HepG2 (cell line): ENCODE measurements around the gene GDF11. TPM values are rescaled to one million over a fixed set of nuclear protein-coding genes. Genes with fewer than 3 reads are reported as not detected.

Source experiments
- EZH2 ChIP-seq: conservative IDR thresholded peaks from 2 replicates; pipeline ENCODE4 v1.6.1; 2012; ENCODE audit warnings: mild to moderate bottlenecking, low read depth, low read length, moderate library complexity
- GTF2F1 ChIP-seq: fragments of 150-350 bp; IDR thresholded peaks from 2 replicates; pipeline ENCODE4 v1.6.1; 2014; ENCODE audit warnings: low read length
- IRX3 ChIP-seq: sonication (generic); formaldehyde crosslinking; IDR thresholded peaks from 2 replicates; pipeline ENCODE4 v1.8.1; 2023; ENCODE audit warnings: mild to moderate bottlenecking, low read depth, missing genetic modification reagents, borderline replicate concordance
- MEIS1 ChIP-seq: sonication (generic); formaldehyde crosslinking; IDR thresholded peaks from 2 replicates; pipeline ENCODE4 v1.9.0; 2021; ENCODE audit warnings: mild to moderate bottlenecking, missing genetic modification reagents, moderate library complexity, borderline replicate concordance
- UBTF ChIP-seq: sonication (generic); formaldehyde crosslinking; IDR thresholded peaks from 2 replicates; pipeline ENCODE4 v1.4.0; 2020; ENCODE audit warnings: mild to moderate bottlenecking, missing genetic modification reagents
- ZNF232 ChIP-seq: sonication (generic); formaldehyde crosslinking; IDR thresholded peaks from 2 replicates; pipeline ENCODE4 v1.4.0; 2020; ENCODE audit warnings: missing genetic modification reagents, borderline replicate concordance
- ZNF274 ChIP-seq: sonication (generic); formaldehyde crosslinking; IDR thresholded peaks from 2 replicates; pipeline ENCODE4 v1.5.1; 2020; ENCODE audit warnings: mild to moderate bottlenecking, missing genetic modification reagents
- ZNF496 ChIP-seq: sonication (generic); formaldehyde crosslinking; IDR thresholded peaks from 2 replicates; pipeline ENCODE4 v1.8.1; 2023; ENCODE audit warnings: mild to moderate bottlenecking, moderate library complexity, missing genetic modification reagents; ENCODE audit not compliant: insufficient replicate concordance
- ZNF619 ChIP-seq: sonication (generic); formaldehyde crosslinking; IDR thresholded peaks from 2 replicates; pipeline ENCODE4 v1.4.0; 2020; ENCODE audit warnings: mild to moderate bottlenecking, missing genetic modification reagents
- ZSCAN31 ChIP-seq: sonication (generic); formaldehyde crosslinking; IDR thresholded peaks from 2 replicates; pipeline ENCODE4 v1.5.0; 2020; ENCODE audit warnings: low read depth, mild to moderate bottlenecking, missing genetic modification reagents
- polyA plus RNA-seq, 8 experiments: library from polyadenylated mRNA; depleted of rRNA in 3 of 8; stranded (reverse) in 7 of 8; unstranded in 1 of 8; fragments of >200 nt; fragmentation: Illumina TruSeq in 4 of 8; extraction: Trizol in 4 of 8; gene quantifications; 2 replicates each; pipeline versions ENCODE4 v1.2.1 to v1.2.3, GENCODE V29; 2011 to 2016; ENCODE audit warnings: low read depth in 4 of 8, missing spikeins in 1 of 8, mixed read lengths in 1 of 8; ENCODE audit not compliant: insufficient read depth in 1 of 8
- total RNA-seq, 5 experiments: library from RNA; depleted of rRNA; stranded (reverse); fragments of >200 nt; fragmentation: Illumina TruSeq; extraction: Trizol; gene quantifications; 2 replicates each; pipeline ENCODE4 v1.2.3, GENCODE V29; 2016; ENCODE audit warnings: low read depth in 1 of 5
- TF ChIP-seq, protein P1 (sequence below), 2 experiments: sonication (generic) in 1 of 2; formaldehyde crosslinking in 1 of 2; IDR thresholded peaks; 2 replicates each; pipeline versions ENCODE4 v1.5.1 to v1.6.1; 2011 to 2020; ENCODE audit warnings: borderline replicate concordance in 1 of 2, low read depth in 1 of 2, low read length in 1 of 2, mild to moderate bottlenecking in 1 of 2, missing genetic modification reagents in 1 of 2, moderate library complexity in 1 of 2

The GDF11 gene
- total and polyA plus RNA-seq, 2 of the 13 experiments (the other 11 are each of a cell fraction or from before 2014, with no cell fraction given), result 0.63 to 1.5 TPM

DNA sequence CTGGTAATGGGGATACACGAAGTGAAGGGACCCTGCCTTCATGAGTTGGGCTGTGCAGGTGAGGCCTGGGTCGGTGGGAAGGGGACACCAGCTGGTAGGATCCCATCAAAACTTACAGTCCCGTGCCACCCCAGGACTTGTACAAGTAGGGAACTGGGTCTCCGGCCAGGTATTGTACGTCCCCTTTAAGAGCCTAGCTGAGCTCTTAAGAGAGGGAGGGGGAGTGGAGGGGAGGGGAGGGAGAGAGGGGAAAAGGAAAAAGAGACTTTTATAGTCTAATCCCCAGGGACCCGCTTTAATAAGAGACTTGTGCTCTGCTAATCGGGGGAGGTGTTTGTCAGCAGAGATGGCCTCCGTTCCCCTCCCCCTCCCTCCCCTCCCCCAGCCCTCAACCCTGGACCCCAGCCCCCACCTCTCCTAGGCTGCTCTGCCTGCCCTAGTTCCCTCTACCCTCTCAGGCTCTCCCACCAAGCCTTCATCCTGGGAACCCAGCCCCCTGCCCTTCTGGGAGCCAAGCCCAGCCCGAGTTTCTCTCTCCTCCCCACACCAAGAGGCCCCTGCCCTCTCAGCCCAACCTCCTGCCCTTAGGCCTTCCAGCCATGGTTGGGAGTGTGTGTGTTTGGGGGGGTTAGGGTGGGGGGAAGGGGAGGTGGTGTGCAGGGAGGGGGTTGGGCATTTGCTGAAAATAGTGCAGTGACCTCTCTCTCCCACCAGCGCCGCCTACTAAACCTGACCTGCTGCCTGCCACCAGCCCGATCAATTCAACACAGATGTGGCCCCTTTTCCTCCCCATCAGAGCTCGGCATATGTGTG is 2.6 kb downstream of the GDF11 start (continued):
- TF ChIP-seq ZSCAN31 (CRISPR knock-in tag) (no peak), MEIS1 (no peak), GTF2F1 (no peak), IRX3 (CRISPR knock-in tag) (no peak), ZNF274 (no peak), EZH2 (no peak), UBTF (CRISPR knock-in tag) (no peak), ZNF496 (CRISPR knock-in tag) (no peak), ZNF619 (CRISPR knock-in tag) (no peak), ZNF232 (CRISPR knock-in tag) (no peak)
- TF ChIP-seq, protein P1, sequence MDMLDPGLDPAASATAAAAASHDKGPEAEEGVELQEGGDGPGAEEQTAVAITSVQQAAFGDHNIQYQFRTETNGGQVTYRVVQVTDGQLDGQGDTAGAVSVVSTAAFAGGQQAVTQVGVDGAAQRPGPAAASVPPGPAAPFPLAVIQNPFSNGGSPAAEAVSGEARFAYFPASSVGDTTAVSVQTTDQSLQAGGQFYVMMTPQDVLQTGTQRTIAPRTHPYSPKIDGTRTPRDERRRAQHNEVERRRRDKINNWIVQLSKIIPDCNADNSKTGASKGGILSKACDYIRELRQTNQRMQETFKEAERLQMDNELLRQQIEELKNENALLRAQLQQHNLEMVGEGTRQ (IDR thresholded peaks at IDR 0.05; ENCODE audit: low read depth, low read length), result no peak
- TF ChIP-seq, protein P1 (CRISPR knock-in tag; IDR thresholded peaks at IDR 0.05; ENCODE audit: borderline replicate concordance), result no peak
